A673 (cell line): Measurements from ENCODE around the gene SPATA3. TPM values are rescaled to one million over a fixed set of nuclear protein-coding genes. Genes with fewer than 3 reads are reported as not detected.

Source experiments
- BruUV-seq: library from RNA; stranded (reverse); fragments of 400-500 nt; replicated peaks from 2 replicates; lab custom pipeline; 2021; lab: Mats Ljungman, UMichigan
- CTCF ChIA-PET: fragments of 300-600 bp; sonication (Branson Sonifier 250); formaldehyde crosslinking; loops from one replicate; lab custom pipeline; 2022; ENCODE audit warnings: antibody characterized with exemption; lab: Charles Lee
- POLR2A ChIA-PET: fragments of 300-600 bp; sonication (Branson Sonifier 250); formaldehyde crosslinking; loops from one replicate; lab custom pipeline; 2022; ENCODE audit warnings: antibody characterized with exemption; ENCODE audit not compliant: low non-redundant PET; lab: Charles Lee
- DNase-seq: peaks from one replicate; pipeline ENCODE4 v3.0.0-alpha.2; 2015; ENCODE audit warnings: low spot score
- H3K27ac ChIP-seq: fragments of 200-600 bp; sonication (generic); 2 replicates; pipeline ENCODE4 v1.5.1; 2016; ENCODE audit warnings: mixed run types, low read depth, mild to moderate bottlenecking, mixed read lengths, antibody characterized with exemption, low read length; ENCODE audit not compliant: poor library complexity, severe bottlenecking
- H3K27me3 ChIP-seq: fragments of 200-600 bp; sonication (generic); replicated peaks from 2 replicates; pipeline ENCODE4 v1.6.1; 2017; ENCODE audit warnings: mixed run types, low read depth, mild to moderate bottlenecking, mixed read lengths, antibody characterized with exemption, low read length; ENCODE audit not compliant: insufficient read depth, poor library complexity
- H3K36me3 ChIP-seq: fragments of 200-600 bp; sonication (generic); 2 replicates; pipeline ENCODE4 v1.6.1; 2016; ENCODE audit warnings: mixed run types, mild to moderate bottlenecking, mixed read lengths, antibody characterized with exemption, low read length; ENCODE audit not compliant: insufficient read depth, poor library complexity, severe bottlenecking
- H3K4me1 ChIP-seq: fragments of 200-600 bp; sonication (generic); 2 replicates; pipeline ENCODE4 v1.6.1; 2017; ENCODE audit warnings: mixed run types, mild to moderate bottlenecking, mixed read lengths, antibody characterized with exemption, low read length; ENCODE audit not compliant: insufficient read depth, poor library complexity, severe bottlenecking
- H3K4me3 ChIP-seq: fragments of 200-600 bp; sonication (generic); 2 replicates; pipeline ENCODE4 v1.5.1; 2016; ENCODE audit warnings: low read depth, mixed run types, mild to moderate bottlenecking, mixed read lengths, low read length; ENCODE audit not compliant: poor library complexity, severe bottlenecking
- H3K9me3 ChIP-seq: fragments of 200-600 bp; sonication (generic); 2 replicates; pipeline ENCODE4 v1.6.1; 2016; ENCODE audit warnings: mixed run types, low read depth, mild to moderate bottlenecking, mixed read lengths, antibody characterized with exemption, low read length; ENCODE audit not compliant: poor library complexity, severe bottlenecking
- EZH2 ChIP-seq: fragments of 200-600 bp; sonication (generic); IDR thresholded peaks from 2 replicates; pipeline ENCODE4 v1.6.1; 2017; ENCODE audit warnings: borderline replicate concordance, low read depth, mild to moderate bottlenecking, mixed read lengths, antibody characterized with exemption, low read length; ENCODE audit not compliant: poor library complexity, severe bottlenecking
- intact Hi-C: fragments of 100-400 bp; cut with micrococcal nuclease; formaldehyde crosslinking; loops from one replicate; pipeline ENCODE4 v1.10.0; 2022; ENCODE audit not compliant: unreplicated experiment
- total RNA-seq: library from RNA; stranded (reverse); gene quantifications from 2 replicates; pipeline ENCODE4 v1.2.3, GENCODE V29; 2021
- TF ChIP-seq, protein P1 (sequence below): fragments of 300-800, 200-600 bp; sonication (generic); conservative IDR thresholded peaks from 2 replicates; pipeline ENCODE4 v1.5.1; 2017; ENCODE audit warnings: low read depth, mild to moderate bottlenecking, antibody characterized with exemption, low read length, moderate library complexity, mixed read lengths

The SPATA3 gene
- total RNA-seq, 1 experiment from 2014 or later, result not detected

DNA sequence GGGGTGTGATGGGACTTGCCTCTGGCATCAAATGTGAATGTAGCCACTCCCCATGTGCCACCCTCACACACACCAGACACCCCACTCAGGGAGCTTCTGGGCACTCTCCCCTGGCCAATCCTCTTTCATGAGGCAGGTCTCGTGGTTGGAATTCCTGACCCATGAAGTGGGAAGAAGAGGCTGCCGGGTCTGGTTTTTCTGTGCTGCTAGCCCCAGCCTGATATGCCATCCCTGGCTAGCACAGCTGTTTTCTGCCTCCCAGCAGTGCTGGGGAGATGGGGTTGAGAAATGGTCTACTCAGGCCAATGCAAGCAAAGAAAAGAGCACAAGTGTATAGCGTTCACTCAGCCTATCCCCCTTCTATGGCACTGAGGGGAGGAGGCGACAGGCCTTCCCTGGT is 40.2 kb downstream of the SPATA3 start:
- DNase-seq, result no peak
- H3K4me1 ChIP-seq, result no peaks in the 10 kb centered on the region
- H3K4me3 ChIP-seq, result no peak overlapping the region
- H3K27ac ChIP-seq, result no peak overlapping the region
- POLR2A ChIA-PET, result no interaction called here
- no peaks in the 10 kb centered on the region for H3K36me3 ChIP-seq
- no TSS peak for BruUV-seq
- TF ChIP-seq, protein P1, sequence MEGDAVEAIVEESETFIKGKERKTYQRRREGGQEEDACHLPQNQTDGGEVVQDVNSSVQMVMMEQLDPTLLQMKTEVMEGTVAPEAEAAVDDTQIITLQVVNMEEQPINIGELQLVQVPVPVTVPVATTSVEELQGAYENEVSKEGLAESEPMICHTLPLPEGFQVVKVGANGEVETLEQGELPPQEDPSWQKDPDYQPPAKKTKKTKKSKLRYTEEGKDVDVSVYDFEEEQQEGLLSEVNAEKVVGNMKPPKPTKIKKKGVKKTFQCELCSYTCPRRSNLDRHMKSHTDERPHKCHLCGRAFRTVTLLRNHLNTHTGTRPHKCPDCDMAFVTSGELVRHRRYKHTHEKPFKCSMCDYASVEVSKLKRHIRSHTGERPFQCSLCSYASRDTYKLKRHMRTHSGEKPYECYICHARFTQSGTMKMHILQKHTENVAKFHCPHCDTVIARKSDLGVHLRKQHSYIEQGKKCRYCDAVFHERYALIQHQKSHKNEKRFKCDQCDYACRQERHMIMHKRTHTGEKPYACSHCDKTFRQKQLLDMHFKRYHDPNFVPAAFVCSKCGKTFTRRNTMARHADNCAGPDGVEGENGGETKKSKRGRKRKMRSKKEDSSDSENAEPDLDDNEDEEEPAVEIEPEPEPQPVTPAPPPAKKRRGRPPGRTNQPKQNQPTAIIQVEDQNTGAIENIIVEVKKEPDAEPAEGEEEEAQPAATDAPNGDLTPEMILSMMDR, result no peak
- no peak for TF ChIP-seq EZH2
- peaks cover 76% of the 10 kb centered on the region for H3K27me3 ChIP-seq
- no peaks in the 10 kb centered on the region for H3K9me3 ChIP-seq
- CTCF ChIA-PET, result no interaction called here
- intact Hi-C loops, result no loop called here

DNA sequence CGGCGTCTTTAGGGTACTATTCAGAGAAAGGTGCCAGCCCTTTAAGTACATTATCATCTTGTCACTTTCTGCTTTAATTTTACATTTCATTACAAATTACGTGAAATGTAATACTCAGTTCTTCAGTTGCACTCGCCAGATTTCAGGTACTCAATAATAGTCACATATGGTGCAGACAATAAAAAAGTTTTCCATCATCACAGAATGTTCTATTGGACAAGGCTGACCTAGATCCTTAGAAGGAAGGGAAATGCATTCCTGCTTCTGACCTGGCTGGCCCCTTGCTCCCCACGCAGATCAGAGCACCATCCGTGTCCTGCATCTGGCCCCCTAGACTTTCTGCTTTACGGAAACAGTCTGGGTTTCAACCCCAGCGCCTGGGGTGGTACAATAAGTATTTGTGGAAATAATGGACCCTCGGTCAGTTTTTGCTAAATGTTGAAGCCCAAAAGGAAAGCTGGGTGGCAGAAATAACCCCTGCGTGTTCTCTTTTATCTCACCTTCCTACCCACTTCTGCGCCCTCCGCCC is 40.7 kb downstream of the SPATA3 start:
- CTCF ChIA-PET, result no interaction called here
- H3K4me1 ChIP-seq, result no peaks in the 10 kb centered on the region
- H3K27me3 ChIP-seq, result peaks cover 81% of the 10 kb centered on the region
- no peaks in the 10 kb centered on the region for H3K36me3 ChIP-seq
- intact Hi-C loops, result no loop called here
- BruUV-seq, result no TSS peak
- no peak overlapping the region for H3K27ac ChIP-seq
- no peak overlapping the region for H3K4me3 ChIP-seq
- TF ChIP-seq, protein P1, result no peak
- TF ChIP-seq EZH2, result no peak
- H3K9me3 ChIP-seq, result no peaks in the 10 kb centered on the region
- POLR2A ChIA-PET, result no interaction called here
- DNase-seq, result no peak

DNA sequence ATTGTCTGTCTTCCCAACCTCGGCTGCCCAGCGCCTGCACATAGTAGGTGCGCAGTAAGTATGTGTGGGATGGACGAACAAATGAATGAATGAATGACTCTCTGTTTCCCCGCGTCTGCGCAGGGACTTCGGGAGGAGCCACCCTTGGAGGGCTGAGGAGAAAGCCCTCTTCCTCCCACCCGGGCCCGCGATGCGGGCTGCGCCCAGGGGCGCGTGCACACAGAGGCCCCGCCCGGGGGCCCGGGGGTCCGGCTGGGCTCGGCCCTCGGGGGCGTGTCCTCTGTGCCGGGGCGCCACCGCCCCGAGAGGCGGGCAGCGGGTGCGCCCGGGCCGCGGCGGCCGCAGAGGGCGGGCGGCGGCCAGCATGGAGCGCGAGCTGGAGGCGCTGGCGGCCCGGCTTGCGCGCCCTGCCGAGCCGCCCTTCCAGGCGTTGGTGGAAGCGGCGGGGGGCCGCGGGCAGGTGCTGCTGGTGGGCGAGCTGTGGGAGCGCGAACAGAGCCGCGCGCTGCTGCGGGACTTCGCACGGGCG is 41.3 kb downstream of the SPATA3 start, which contains the start of gene C2orf72:
Gene C2orf72 (plus strand): TSS at position 322 of the 529 bp plus-strand sequence. CDS start 43 bp downstream, at position 365.
- H3K36me3 ChIP-seq, result no peaks in the 10 kb centered on the region
- intact Hi-C loops, result no loop called here
- no TSS peak for BruUV-seq
- no peaks in the 10 kb centered on the region for H3K4me1 ChIP-seq
- H3K27me3 ChIP-seq, result peaks cover 88% of the 10 kb centered on the region
- DNase-seq, result no peak
- POLR2A ChIA-PET, result no interaction called here
- no peaks in the 10 kb centered on the region for H3K9me3 ChIP-seq
- no peak for TF ChIP-seq EZH2
- TF ChIP-seq, protein P1, result no peak
- H3K4me3 ChIP-seq, result no peak within 1 kb of the TSS
- H3K27ac ChIP-seq, result no peak within 1 kb of the TSS
- CTCF ChIA-PET, result interaction anchor here (0.6 kb wide), 1 partner anchor 226 kb away, joined by 10 read pairs; no protein-coding TSS in a partner anchor
